EL (cell line): Measurements from ENCODE around the gene PPP2R2B.
"Not testable (repeated sequence)": the region's sequence is repeated elsewhere in the genome, so short reads cannot be mapped to it uniquely, and the experiment has no call there.

Source experiments
- DNase-seq: peaks from one replicate; pipeline ENCODE4 v3.0.0-alpha.2; 2016

Gene PPP2R2B

DNA sequence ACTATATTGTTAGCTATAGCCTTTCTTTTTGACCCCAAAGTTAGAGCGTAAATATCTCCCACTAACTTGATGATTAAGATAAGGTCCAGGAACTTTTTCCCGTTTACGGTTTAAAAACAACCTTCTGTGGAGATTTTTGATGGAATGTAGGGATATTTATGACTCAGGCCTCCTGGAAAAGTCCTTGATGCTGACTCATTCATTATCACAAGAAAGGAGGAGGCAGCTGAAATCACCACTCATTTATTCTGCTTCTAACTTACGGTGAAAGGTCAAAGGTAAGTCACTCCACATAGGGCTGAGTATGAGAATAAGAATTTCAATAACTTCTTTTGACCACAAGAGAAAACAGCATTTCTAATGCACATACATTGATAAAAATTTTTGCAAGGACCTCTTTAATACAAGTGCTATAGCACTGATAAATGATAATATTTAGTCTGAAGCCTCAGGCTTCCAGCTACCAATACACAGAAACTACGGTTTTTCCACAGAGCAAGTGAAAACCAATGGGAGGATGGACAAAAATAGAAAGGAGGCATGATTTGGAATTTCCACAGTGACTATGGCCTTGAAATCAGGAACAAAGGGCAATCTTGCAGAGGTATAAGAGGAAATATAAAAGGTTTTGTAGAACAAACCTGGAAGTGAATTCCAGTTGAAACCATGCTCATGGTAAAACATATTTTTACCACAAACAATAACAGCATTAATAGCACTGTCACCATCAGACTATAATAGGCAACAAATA, 146.5 kb downstream of the PPP2R2B start:
- peak; percentile 96 for DNase-seq

DNA sequence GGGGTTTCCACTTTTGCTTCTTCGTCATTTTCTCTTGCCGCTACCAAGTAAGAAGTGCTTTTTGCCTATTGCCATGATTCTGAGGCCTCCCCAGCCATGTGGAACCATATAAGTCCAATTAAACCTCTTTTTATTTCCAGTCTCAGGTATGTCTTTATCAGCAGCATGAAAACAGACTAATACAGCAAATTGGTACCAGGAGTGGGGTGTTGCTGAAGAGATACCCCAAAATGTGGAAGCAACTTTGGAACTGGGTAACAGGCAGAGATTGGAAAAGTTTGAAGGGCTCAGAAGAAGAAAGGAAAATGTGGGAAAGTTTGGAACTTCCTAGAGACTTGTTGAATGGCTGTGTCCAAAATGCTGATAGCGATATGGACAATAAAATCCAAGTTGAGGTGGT, 149.8 kb downstream of the PPP2R2B start:
- DNase-seq, result not testable (repeated sequence)

DNA sequence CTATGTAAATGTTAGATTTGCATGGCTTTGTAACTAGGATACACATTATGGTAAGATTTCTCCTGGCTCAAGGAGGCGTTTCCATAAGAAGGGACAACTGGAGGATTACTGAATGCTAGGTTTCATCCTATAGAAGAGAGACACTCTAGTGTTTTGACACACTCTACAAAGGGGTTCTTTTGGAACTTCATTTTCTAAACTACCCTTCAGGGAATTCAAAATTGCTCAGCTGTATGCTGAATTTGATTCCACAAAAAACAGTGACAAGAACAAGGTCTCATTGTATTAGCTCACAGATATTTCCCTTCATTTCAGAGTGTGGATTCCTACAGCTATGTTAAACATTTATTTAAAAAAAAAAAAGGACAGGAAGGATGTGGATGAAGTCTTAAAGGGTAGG, 151.7 kb downstream of the PPP2R2B start:
- DNase-seq, result no peak

DNA sequence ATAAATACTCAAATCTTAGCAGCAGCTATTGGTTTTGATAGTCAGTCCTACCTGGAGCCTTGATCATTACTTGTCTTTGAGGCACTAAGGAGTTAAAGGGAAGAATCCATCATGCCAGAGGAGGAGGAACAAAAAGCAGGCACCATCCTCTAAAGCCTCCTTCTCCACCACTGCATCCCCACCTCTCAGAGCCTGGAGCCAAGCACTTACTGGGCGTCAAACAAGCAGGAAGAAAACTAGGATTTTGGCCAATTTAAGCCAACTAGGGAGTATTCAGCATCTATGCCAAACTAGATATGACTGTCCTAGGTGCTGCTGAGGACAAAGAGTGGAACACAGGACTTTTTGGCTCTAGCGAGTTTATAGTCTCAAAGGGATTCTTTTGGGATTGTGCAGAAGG, 152.5 kb downstream of the PPP2R2B start:
- DNase-seq, result no peak

DNA sequence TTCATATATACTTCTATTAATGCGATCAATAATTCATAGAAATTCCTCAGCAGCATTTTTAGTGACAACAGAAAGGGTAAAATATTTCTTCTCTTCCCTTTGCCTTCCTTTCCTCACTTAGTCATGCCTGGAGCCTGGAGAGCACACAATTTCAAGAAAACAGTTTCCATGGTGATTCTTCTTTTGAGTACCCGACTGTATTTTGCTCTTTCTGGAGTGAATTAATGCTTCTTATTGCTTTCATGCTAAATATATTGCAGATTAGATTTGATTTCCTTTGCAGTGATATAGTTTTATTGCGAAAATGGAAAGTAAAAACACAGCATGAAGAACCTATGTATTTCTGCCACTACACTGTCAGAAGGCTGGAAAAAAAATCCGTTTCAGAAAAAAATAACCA, 153.5 kb downstream of the PPP2R2B start:
- DNase-seq, result no peak

DNA sequence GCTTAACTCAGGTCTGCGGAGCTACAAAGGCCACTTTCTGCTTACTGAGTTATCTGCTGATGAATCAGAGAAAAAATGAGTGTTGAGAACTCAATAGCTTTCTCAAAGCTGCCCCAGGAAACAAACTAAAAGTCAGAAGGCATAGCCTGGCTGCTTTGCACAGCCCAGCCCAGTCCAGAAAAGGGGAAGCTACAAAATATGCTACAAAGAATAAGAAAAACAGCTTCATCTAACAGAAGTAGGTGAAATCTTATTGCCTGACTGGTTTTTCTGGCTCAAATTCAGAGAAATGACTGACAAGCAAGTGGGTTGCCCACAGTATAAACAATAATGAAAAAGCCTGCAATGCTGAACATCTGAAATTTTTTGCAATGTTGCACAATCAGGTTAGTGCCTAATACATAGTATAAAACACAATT, 156.2 kb downstream of the PPP2R2B start:
- peak; percentile 23 for DNase-seq

DNA sequence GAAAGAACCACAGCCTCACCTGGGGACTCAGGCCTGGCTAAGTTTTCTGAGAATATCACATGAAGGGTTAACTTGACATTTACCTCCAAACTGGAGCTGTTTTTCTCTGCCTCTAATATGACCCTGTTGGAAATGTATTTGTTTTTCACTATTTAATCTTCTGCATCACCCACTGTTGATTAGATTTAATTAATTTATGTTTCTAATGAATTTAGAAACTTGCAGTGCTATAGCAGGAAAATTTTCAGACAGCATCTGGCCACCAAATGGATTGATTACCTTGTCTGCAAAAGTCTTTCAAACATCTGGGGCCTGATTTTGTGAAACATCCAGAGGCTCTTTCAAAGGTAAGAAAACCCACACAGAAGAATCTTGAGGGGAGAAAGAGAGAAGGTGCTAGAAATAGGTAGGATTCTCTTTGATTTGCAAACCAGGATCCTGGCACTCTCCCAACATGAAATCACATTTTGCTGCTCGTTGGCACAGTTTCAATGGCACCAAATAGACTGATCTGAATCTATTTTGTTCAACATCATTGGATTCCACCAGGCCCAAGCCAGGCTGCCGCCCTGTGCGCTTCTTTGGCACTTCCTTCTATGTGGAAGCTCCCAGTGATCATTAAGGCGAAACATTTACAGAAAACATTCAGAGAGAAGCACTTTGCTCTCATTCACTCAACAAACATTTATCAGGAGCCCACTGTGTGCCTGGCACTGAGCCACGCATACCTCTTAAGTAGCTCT, 157.3 kb downstream of the PPP2R2B start:
- DNase-seq, result no peak

DNA sequence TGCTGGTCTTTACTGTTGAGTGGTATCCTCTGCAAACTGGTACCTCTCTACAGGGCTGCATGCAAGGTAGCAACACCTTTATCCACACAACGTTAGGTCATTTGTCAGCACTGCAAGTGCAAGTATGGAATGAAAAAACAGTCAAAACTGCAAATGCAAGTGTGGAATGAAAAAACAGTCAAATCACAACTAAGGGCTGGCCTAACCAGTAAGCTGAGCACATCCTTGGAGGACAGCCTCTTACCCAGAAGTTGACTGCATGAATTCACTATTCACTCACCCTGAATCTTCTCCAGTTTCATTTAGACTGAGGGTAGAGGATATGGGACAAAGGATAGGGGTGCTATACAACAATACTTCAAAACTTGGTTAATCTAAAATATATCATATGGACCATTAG, 158.4 kb downstream of the PPP2R2B start:
- DNase-seq, result no peak

DNA sequence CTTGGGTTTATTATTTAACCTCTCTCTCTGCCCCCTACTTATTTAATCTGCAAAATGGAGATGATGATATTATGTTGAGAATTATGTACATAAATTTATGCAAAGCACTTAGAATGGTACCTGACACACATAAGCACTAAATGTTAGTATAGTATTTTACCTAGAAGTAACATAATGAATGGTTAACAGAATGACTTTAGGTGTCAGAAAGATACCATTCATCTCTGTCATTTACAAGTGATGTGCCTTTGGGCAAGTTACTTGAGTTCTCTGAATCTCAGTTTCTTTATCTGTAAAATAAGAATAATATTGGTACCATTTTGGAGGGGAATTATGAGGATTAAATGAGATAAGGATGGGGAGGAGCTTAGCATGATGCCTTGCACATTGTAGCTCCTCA, 159.4 kb downstream of the PPP2R2B start:
- DNase-seq, result no peak

DNA sequence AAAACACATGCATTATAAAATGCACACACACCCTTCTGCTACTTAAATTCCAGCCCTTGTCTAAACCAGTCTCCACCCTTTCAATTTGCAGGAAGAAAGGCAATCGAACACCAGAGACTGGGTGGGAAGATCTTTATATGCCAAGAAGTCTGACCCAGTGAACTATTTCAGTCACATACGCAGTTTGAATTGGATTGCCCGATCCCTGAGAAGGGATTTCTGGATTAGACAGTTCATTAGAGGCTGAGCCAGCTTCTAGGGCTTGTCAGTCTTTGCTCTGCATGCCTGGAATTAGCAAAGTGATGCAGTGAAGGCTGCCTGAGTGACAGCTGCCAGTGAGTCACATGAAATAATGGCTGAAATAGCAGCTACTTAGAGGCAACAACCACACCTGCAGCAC, 159.9 kb downstream of the PPP2R2B start:
- DNase-seq, result no peak

DNA sequence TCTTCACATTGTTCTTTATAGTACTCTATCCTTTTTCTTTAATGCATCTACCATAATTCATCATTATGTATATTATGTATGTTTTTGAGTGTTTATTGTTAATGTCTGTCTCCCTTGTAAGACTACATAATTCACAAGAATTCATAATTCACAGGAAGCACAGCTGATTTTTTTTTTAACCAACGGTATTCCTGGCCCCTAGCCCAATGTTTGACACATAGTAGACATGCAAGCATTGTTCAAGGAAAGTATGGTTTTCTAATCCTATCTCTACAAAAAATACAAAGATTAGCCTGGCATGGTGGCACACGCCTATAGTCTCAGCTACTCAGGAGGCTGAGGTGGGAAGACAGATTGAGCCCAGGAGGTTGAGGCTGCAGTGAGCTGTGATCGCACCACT, 160.6 kb downstream of the PPP2R2B start:
- DNase-seq, result no peak

DNA sequence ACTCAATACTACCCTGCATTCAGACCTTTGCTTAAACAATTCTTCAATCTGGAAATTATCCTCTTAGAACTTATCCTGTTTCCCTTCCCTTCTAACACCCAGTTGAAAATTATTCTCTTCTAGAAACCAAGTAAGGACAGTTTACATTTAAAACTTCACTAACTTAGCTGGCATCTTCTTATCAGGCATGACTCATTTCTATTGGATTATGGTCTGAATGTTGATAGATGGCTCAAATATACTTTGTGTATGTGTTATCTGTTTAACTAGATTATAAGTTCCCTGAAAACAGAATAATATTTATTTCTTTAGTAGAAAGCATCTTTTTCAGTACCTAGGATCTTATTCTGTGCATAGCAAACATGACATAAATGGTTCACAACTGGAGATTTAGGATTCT, 161.9 kb downstream of the PPP2R2B start:
- no peak for DNase-seq

DNA sequence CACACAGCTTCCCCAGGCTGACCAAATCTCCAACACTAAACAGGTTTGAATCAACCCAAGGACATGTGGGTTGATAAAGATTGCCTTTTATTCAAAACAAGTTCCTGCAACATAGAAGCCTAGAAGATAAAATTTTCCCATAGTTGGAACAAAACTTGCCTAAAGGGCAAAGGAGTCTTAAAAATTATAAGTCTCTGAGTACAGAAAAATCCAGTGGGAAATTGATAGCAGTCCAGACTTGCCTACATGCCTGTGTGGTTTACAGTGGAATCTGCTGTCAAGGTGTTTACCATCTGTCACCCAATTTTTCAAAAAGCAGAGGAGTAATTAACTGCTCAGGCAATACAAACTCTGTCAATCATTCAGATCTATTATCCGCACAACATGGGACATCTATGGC, 168.2 kb downstream of the PPP2R2B start:
- DNase-seq, result no peak

DNA sequence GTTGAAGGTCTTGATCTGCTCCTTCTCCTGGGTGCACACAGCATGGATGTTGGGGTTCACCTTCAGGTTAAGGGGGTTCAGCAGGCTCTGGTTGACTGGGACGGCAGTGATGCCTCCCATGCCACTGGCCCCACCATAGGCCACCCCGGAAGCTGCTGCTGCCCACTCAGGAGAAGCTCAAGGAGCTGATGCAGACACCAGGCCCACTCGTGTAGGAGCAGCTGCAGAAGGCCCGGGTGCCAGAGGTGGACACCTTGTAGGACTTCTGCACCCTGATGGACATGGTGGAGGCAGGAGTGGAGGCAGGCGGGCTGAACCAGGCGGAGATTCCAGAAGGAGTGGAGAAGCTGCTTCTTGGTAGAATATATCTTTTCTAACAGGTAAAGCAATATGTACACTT, 171.2 kb downstream of the PPP2R2B start:
- no peak for DNase-seq

DNA sequence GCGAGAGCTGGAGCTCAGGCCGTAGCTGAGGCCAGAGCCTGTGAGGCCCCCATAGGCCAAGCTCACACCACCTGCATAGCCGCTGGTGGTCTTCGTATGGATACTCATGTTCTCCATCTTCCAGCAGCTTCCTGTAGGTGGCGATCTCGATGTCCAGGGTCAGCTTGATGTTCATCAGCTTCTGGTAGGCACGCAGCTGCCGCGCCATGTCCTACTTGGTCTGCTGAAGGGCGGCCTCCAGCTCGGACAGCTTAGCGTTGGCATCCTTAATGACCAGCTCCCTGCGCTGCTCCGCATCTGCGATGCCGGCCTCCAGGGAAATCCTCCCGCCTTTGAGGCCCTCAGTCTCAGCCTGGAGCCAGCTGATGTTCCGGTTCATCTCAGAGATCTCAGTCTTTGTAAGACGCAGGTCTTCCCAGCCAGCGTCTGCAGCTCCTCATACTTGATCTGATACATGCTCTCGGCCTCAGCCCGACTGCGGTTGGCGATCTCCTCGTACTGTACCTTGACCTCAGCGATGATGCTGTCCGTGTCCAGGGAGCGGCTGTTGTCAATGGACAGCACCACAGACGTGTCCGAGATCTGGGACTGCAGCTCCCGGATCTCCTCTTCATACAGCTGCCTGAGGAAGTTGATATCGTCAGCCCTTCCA, 172.1 kb downstream of the PPP2R2B start:
- DNase-seq, result no peak

DNA sequence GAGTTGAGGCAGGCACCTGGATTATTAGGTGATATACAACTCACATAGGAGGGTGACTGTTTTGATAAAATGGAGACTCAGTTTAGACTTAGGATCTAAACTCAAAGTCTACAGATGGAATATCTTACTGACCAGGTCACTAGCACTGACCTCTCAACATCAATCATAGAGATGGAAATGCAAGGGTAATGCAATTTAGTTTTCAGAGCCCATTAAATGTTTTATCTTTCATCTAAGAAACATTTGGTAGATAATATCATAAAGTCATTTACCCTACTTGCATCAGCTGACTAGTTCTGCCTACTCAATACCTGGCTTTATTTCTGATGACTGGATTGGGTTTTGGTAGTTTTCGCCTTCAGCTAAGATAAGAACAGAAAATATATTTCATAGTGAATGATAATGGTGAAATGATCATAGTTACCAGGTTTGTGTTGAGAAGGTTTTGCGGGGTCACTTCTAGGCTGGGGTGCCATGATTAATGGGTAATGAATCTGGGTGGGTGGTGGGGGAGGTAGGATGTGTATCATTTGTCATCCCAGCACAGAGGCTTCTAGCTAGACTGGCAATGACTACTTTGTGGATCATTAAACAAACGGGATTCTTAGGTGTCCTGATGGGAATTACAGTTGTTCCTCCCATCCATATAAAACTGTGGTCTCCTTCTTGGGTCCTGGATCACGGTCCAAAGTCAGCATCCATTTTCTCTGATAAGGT, 173.4 kb downstream of the PPP2R2B start:
- DNase-seq, result no peak

DNA sequence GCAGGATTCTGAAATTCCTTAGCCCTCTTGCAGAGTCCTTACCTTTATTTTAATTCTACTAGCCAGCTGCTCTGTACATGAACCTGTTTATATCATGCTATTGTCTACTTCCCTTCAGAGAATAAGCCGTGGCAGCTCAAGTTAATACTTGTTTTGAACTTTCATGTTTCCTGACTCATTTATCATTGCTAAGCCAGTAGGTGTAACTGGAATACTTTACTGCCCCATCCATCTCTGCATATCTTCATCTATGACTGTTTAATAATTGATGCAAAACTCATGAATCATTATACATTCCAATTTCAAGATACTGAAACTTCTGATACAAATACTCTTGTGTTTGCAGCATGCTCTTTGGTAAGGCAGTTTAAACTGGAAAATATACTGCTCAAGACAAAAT, 174.7 kb downstream of the PPP2R2B start:
- peak; percentile 16 for DNase-seq

DNA sequence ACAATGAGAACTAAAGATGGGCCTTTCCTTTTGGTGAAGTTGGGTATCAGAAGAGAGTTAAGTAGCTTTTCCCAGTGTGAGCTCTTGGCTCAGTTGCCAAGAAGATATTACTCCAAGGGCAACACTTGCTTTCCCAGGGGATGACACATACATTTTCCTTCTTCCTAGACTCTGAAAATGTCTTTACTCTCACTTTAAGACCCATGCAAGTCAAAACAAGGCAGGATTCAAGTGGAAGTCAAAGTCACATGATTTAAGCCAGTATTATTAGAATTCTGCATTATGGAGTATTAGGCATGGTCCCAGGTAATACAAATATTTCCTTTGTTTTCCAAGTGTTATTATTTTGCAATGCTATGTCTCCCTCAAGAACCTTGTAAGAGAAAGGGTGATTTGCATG, 175.1 kb downstream of the PPP2R2B start:
- no peak for DNase-seq

DNA sequence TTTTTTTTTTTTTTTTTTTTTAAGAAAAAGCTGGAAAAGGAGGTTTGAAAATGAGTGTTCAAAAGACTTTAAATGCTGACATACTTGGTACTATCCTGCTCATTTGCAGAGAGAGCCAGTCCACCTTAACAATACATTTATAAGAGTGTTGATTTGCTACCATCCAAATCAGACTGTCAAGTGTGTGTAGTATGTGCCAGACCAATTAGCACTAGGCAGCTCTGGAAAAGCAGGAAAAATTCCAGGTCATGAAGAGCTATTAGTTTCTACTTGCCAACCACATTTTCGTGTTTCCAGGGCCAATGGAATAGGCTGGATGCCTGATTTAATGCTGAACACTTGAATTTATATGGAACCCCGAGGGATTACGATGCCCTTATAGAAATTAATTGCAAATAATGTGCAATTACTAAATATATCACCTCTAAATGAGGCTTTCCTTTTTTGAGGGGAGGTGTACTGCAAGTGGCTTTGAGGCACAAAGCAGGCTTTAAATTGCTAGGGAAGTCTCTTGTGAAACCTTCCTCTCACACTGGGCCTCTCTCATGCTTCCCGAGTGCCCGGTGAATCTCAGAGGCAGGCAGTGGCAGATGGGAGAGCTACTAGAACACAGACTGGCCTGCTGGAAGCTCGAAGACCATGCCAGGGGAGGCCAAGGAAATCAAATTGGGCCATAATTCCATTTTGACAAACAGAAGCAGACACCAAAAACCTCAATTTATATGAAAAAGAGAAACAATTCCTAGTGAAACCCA, 178.7 kb downstream of the PPP2R2B start:
- no peak for DNase-seq

DNA sequence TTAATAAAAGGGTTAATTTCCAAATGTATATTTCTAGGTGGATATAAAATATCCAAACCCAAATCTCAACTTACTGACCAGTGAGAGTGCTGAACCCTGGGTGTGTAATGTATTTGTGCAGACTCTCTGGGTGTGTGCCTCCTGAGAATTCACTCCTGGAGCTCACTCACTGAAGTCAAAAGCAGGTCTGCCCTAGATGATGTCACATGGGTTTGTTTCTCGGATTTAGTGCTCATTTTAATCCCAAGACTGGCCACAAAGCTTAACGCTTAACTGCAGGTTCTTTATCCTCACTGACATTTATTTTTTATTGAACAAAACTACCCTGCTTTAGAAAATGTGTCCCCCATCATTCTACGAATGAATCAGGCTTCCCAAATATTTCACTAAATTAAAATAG, 179.4 kb downstream of the PPP2R2B start:
- DNase-seq, result no peak

DNA sequence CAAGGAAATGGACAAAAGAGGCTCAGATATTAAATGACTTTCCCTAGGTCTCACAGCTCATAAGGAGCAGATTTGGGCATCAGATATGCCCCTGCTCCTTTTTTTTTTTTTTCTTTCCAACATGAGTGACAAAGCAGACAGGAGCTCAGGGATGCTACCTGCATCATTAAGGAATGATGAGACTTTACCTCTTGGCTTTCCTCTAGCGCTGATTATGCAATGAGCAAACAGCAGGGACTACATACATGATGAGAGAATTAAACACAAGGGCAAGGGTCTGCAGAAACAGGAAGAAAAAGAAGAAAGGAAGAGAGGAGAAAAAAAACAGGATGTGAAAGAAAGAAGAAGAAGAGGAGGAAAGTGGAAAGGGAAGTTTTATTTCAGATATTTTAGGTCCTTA, 179.9 kb downstream of the PPP2R2B start:
- DNase-seq, result no peak

DNA sequence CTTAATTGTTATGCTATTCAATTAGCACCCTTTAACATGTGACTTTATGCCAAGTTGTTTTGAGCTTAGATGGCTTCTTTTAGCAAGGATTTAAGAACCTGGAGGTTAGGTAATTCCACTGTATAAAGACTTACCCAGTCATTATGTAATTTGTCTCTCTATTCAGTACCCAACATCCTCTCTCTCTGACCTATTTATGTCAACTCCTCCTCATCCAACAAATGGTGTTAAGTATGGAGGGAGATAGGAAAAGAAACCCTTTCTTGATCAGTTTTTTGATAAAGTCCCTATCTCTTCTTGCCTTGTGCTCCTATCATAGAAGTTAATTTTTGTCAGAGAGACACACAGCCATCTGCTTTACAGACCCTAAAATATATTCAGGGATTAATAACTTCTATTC, 181.3 kb downstream of the PPP2R2B start:
- no peak for DNase-seq

DNA sequence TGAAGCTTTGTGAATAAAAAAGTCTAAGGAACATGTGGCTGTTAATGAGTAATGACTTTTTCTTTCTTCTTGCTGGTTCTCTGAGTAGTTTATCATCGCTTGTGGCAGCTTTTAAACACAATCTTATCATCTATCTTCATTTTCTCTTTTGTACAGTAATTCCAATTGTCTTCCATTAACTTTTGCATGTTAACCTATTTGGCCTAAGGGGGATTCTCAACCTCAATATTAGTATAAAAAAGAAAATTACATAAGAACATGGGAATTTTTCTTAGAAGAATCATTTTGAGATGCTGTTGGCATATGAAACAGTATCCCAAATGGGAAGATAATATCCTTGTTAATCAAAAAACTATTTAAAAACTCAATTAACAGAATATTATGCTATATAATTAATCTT, 182.9 kb downstream of the PPP2R2B start:
- DNase-seq, result no peak
